GM19351 (cell line): ENCODE data around the gene SLC19A1.

Experiments used
- ATAC-seq: cut with Tn5 transposase; IDR thresholded peaks from one replicate; pipeline ENCODE4 v1.9.1; 2021; ENCODE audit warnings: mild to moderate bottlenecking, moderate library complexity; ENCODE audit not compliant: unreplicated experiment

Gene SLC19A1

GRCh38 chr21:45448283-45448809 is 93.9 kb downstream of the SLC19A1 start:
- no peak for ATAC-seq
